Muscle of leg (tissue), 11 donors: Measurements from ENCODE around the gene GLP1R. TPM values are rescaled to one million over a fixed set of nuclear protein-coding genes. Genes with fewer than 3 reads are reported as not detected.

Source experiments
- DNase-seq: peaks from one replicate; pipeline ENCODE4 v3.0.0; 2013
- H3K27ac ChIP-seq: one replicate; pipeline ENCODE4 v1.5.1; 2013; ENCODE audit warnings: mild to moderate bottlenecking, low read length, control low read depth
- H3K27me3 ChIP-seq: one replicate; pipeline ENCODE4 v1.6.1; 2013; ENCODE audit warnings: low read length; ENCODE audit not compliant: control insufficient read depth, insufficient read depth
- H3K36me3 ChIP-seq: one replicate; pipeline ENCODE4 v1.6.1; 2013; ENCODE audit warnings: low read length; ENCODE audit not compliant: control insufficient read depth, insufficient read depth
- H3K4me1 ChIP-seq: one replicate; pipeline ENCODE4 v1.6.1; 2013; ENCODE audit warnings: low read length; ENCODE audit not compliant: control insufficient read depth, insufficient read depth
- H3K4me3 ChIP-seq: one replicate; pipeline ENCODE4 v1.5.1; 2013; ENCODE audit warnings: low read length, control low read depth
- H3K9me3 ChIP-seq: replicated peaks from 2 replicates; pipeline ENCODE4 v1.6.1; 2013; ENCODE audit warnings: low read depth, low read length; ENCODE audit not compliant: control insufficient read depth
- WGBS: methylation state at CpG from one replicate; pipeline ENCODE4 v1.1.5; 2013; ENCODE audit warnings: missing lambda C conversion rate; ENCODE audit not compliant: insufficient coverage; 5-methylcytosine and 5-hydroxymethylcytosine counted together
- polyA plus RNA-seq, 8 donors: library from polyadenylated mRNA; unstranded; fragments of 120-200 nt; gene quantifications; one replicate each; pipeline versions ENCODE4 v1.2.1 to v1.2.3, GENCODE V29; 2013; ENCODE audit warnings: inconsistent platforms in 1 of 8, low replicate concordance in 1 of 8; ENCODE audit not compliant: insufficient read length in 8 of 8, insufficient read depth in 1 of 8
- total RNA-seq: library from RNA; stranded (reverse); fragments of 120-200 nt; gene quantifications from one replicate; pipeline ENCODE4 v1.2.4, GENCODE V29; 2013

GLP1R gene
- total and polyA plus RNA-seq, 9 donors, result under 0.01 to 0.08 (median 0.05) TPM; not detected in 5

- no peaks in the 10 kb centered on the region for H3K36me3 ChIP-seq
- no peak overlapping the region for H3K27ac ChIP-seq
- no peak for DNase-seq
- no peaks in the 10 kb centered on the region for H3K4me1 ChIP-seq
- peaks cover 38% of the 10 kb centered on the region for H3K27me3 ChIP-seq
- no CpG with 5 or more reads among the region's 2 CpGs for WGBS
- H3K9me3 ChIP-seq, result no peaks in the 10 kb centered on the region
- H3K4me3 ChIP-seq, result no peak overlapping the region
Measured at GRCh38 chr6:39041072-39041471, 7.5 kb upstream of the GLP1R start.

GRCh38 chr6:39043776-39044175, 4.8 kb upstream of the GLP1R start:
- H3K4me3 ChIP-seq, result no peak overlapping the region
- no peak for DNase-seq
- no peaks in the 10 kb centered on the region for H3K36me3 ChIP-seq
- no peaks in the 10 kb centered on the region for H3K9me3 ChIP-seq
- WGBS, result no CpG with 5 or more reads among the region's 3 CpGs
- H3K4me1 ChIP-seq, result peaks cover 2% of the 10 kb centered on the region
- H3K27me3 ChIP-seq, result peaks cover 47% of the 10 kb centered on the region
- H3K27ac ChIP-seq, result no peak overlapping the region

- Histone ChIP-seq H3K9me3 (no peaks in the 10 kb centered on the region), H3K36me3 (no peaks in the 10 kb centered on the region), H3K27me3 (peaks cover 51% of the 10 kb centered on the region), H3K27ac (no peak overlapping the region), H3K4me1 (peaks cover 4% of the 10 kb centered on the region), H3K4me3 (no peak overlapping the region)
- no peak for DNase-seq
- 79% methylated on average over 2 of the region's 4 CpGs for WGBS
Measured at GRCh38 chr6:39044181-39044580, 4.4 kb upstream of the GLP1R start.

- DNase-seq, result no peak
- Histone ChIP-seq H3K36me3 (no peaks in the 10 kb centered on the region), H3K27me3 (peaks cover 64% of the 10 kb centered on the region), H3K4me1 (peaks cover 4% of the 10 kb centered on the region), H3K4me3 (no peak overlapping the region), H3K27ac (no peak overlapping the region), H3K9me3 (no peaks in the 10 kb centered on the region)
- 40% methylated on average over 1 of the region's 6 CpGs for WGBS
Measured at GRCh38 chr6:39047434-39048327, 900 bp upstream of the GLP1R start.

GRCh38 chr6:39049575-39050283, 1.1 kb downstream of the GLP1R start:
- no peak for DNase-seq
- Histone ChIP-seq H3K27me3 (peaks cover 62% of the 10 kb centered on the region), H3K4me1 (peaks cover 4% of the 10 kb centered on the region), H3K4me3 (no peak overlapping the region), H3K36me3 (no peaks in the 10 kb centered on the region), H3K9me3 (no peaks in the 10 kb centered on the region), H3K27ac (no peak overlapping the region)
- WGBS, result 79% methylated on average over 6 of the region's 9 CpGs

- Histone ChIP-seq H3K4me1 (peaks cover 4% of the 10 kb centered on the region), H3K9me3 (no peaks in the 10 kb centered on the region), H3K27me3 (peaks cover 59% of the 10 kb centered on the region), H3K36me3 (no peaks in the 10 kb centered on the region), H3K4me3 (no peak overlapping the region), H3K27ac (no peak overlapping the region)
- no peak for DNase-seq
- WGBS, result no CpG with 5 or more reads among the region's 5 CpGs
Measured at GRCh38 chr6:39050453-39051112, 2.0 kb downstream of the GLP1R start.

- 83% methylated on average over 2 of the region's 4 CpGs for WGBS
- peaks cover 56% of the 10 kb centered on the region for H3K27me3 ChIP-seq
- no peak overlapping the region for H3K27ac ChIP-seq
- no peaks in the 10 kb centered on the region for H3K9me3 ChIP-seq
- H3K4me3 ChIP-seq, result no peak overlapping the region
- no peaks in the 10 kb centered on the region for H3K36me3 ChIP-seq
- peaks cover 4% of the 10 kb centered on the region for H3K4me1 ChIP-seq
- DNase-seq, result no peak
Measured at GRCh38 chr6:39051399-39052122, 3.0 kb downstream of the GLP1R start.

GRCh38 chr6:39053016-39053624, 4.5 kb downstream of the GLP1R start:
- Histone ChIP-seq H3K4me1 (peaks cover 4% of the 10 kb centered on the region), H3K27me3 (peaks cover 44% of the 10 kb centered on the region), H3K36me3 (no peaks in the 10 kb centered on the region), H3K4me3 (no peak overlapping the region), H3K27ac (no peak overlapping the region), H3K9me3 (no peaks in the 10 kb centered on the region)
- WGBS, result 89% methylated on average over 2 of the region's 4 CpGs
- DNase-seq, result no peak

- H3K27ac ChIP-seq, result no peak overlapping the region
- no peak for DNase-seq
- H3K4me3 ChIP-seq, result no peak overlapping the region
- no peaks in the 10 kb centered on the region for H3K9me3 ChIP-seq
- H3K27me3 ChIP-seq, result peaks cover 37% of the 10 kb centered on the region
- WGBS, result 47% methylated on average over 5 of the region's 9 CpGs
- H3K36me3 ChIP-seq, result no peaks in the 10 kb centered on the region
- no peaks in the 10 kb centered on the region for H3K4me1 ChIP-seq
Measured at GRCh38 chr6:39053854-39054576, 5.4 kb downstream of the GLP1R start.
